Keratinocyte (primary cell): ENCODE results near the gene SMAD6.

Source experiments
- CTCF ChIP-seq, 3 experiments: IDR thresholded peaks in 1 of 3; conservative IDR thresholded peaks in 1 of 3; optimal IDR thresholded peaks in 1 of 3; 2 replicates in 2 of 3; 3 replicates in 1 of 3; pipeline versions ENCODE3 to v1.5.1; 2011; ENCODE audit warnings: low read length in 3 of 3, mild to moderate bottlenecking in 3 of 3, moderate library complexity in 2 of 3, control low read depth in 1 of 3, inconsistent platforms in 1 of 3; ENCODE audit not compliant: insufficient read depth in 2 of 3; ENCODE audit errors: extremely low read depth in 1 of 3
- EZH2 ChIP-seq: IDR thresholded peaks from one replicate; pipeline ENCODE4 v1.6.1; 2012; ENCODE audit warnings: inconsistent platforms, mild to moderate bottlenecking, low read length, moderate library complexity

DNA sequence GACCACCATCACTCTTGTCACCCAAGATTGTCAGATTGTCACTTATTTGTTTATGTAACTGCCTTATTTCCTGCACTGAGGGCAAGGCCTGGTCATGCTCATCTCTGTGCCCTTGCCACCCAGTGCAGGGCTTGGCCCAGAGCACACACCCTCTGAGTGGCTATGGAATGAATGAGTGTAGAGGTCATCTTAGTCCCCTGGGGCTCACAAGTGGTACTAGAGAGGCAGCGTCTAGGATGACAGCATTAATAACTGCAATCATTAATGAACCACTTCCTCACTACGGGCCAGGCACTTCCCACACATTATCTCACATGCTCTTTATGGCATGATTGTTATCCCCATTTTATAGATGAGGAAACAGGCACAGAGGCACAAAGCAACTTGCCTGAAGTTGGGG is 117.0 kb downstream of the SMAD6 start:
- TF ChIP-seq CTCF (optimal IDR thresholded peaks at IDR 0.05 in 1 of 3, IDR thresholded peaks at IDR 0.05 in 1 of 3, conservative IDR thresholded peaks at IDR 0.05 in 1 of 3; ENCODE audit: extremely low read depth in 1 of 3, insufficient read depth in 2 of 3, low read length in 3 of 3) (no peak), EZH2 (no peak)
